OCI-M2 (cell line): ENCODE results near the gene PPP1R2.

ENCODE experiments used
- DNase-seq: peaks from one replicate; lab custom pipeline; 2025; ENCODE audit not compliant: unreplicated experiment; lab: John Stamatoyannopoulos, UW

Gene PPP1R2

DNA sequence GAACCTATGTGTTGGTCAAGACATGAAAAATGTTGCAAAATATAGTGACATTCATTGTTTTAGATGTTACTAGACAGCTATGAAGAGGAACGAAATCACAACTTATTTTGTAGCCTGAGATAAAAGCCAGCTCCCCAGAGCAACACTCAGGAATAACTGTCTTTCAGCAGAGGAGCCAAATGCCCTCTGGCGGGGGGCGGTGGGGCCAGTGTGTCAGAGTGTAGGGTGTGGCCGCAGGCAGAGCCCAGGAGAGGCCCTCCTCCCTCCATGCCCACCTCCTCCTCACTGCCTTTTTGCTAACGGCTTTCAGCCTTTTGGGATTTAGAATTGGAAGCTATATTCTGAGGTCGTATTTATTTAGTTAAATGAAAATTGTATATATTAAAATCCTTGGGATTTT, 23.7 kb upstream of the PPP1R2 start:
- no peak for DNase-seq

DNA sequence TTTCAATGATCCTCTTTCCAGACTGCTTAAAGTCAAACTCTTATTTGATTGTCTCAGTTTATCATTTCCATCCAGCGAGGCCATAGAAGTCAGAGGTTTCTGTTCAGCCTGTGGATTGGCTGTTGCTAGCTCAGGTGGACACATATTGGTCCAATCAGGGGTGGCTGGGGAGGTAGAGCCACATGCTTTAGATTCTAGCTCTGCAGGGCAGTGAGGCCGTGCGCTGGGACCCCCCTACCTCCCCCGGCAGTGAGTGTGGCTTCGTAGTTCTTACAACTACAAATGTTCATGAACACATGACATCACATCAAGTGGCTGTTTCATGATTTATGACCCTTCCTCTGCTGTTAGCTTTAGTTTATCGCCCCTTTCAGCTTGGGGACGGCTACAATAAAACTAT, 22.6 kb upstream of the PPP1R2 start:
- no peak for DNase-seq

DNA sequence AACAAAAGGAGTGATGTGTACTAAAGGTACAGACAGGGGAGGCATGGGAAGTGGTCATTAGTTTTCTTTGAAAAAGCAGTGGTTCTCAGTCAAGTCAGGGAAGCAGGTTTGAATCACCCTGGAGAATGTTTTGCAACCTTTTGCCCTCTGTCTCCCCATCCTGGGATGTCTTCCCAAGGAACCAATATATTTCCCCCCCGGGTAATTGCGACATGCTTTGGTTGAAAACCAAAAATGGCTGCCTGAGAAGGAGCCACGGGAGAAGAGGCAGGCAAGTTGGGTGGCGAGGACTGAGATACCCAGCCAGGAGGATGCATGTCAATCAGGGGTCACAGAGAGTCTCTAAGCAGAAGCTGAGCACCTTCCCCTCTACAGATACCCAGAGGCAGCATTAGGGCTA, 20.2 kb upstream of the PPP1R2 start:
- no peak for DNase-seq

DNA sequence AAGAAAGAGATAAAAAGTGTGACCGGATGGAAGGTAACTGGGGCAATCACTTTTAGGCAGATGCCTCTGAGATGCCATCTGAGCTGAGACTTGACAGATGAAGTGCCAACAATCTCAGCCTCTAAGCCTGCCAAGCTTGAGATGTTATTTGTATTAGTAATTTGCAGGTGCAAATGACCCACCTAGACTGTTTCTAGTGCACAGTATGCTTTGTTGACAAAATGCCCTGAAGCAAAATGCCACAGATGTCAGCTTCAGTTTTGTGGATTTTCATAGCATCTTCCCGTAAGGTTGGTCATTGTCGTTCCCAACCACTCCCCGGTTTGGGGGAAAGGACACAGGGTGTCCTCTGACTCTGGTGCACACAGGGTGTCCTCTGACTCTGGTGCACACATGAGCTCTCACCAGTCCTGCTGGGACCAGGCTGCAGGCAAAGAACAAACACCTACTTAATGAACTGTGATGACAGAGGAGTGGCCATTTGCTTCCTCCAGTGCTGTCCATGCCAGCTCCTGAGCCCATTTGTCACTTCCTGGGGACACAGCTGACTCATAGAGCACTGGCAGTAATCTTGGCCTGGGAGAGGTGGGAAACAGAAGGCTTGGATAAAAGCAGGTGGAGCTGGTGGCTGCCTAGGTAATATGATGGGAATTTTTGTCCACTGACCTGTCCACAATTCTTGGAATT, 16.7 kb upstream of the PPP1R2 start:
- DNase-seq = no peak

DNA sequence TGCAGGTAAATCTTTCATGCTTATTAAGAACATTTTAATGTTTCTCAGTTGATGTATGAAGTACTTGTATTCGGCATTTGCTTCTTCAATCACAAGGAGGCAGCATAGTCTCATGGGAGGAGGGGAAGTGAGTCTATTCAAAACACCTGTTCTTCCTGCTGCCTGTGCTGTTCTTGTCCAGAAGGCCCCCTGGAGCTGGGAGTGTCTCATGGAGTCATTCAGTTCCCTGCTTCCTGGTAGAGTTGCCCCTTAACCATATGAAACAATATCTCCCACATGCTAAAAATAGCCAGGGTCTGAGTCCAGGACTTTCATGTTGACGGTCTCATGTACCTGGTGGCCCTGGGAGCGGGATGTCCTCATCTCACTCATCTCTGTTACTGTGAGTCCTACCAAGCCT, 15.5 kb upstream of the PPP1R2 start:
- no peak for DNase-seq

DNA sequence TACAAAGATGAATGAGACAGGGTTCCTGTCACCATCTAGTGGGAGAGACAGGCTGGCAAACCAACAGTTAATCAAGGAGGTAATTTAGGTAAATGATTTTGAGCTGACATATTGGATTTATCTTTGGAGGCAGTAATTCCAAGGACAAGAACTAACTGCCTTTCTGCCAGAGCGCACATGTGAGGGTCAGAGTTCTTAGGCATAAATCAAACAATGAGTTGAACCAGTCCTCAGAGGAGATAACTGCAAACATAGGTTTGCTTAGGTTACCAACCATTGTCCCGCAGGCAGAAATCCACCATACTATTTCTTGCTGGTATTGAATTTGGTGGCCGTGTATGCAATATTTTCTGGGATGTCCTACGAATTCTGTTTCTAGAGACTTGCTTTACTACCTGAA, 14.2 kb upstream of the PPP1R2 start:
- no peak for DNase-seq

DNA sequence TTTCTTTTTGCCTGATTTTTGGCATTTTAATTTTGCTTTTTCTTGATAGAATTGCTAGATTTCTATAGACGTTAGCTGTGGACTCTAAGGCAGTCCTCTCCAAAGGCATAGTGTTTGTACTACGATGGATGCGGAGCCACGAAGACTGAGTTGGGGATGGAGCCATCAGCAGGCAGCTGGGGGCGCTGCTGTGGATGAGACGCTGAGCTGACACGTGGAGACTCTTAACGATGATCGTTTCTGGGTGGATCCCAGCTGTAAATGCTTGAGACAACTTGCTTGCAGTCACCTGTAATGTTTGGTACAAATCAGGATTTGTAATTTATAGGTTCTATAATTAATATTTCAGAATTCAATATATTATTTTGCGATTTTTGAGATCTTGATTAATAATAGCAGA, 13.3 kb upstream of the PPP1R2 start:
- DNase-seq = no peak

DNA sequence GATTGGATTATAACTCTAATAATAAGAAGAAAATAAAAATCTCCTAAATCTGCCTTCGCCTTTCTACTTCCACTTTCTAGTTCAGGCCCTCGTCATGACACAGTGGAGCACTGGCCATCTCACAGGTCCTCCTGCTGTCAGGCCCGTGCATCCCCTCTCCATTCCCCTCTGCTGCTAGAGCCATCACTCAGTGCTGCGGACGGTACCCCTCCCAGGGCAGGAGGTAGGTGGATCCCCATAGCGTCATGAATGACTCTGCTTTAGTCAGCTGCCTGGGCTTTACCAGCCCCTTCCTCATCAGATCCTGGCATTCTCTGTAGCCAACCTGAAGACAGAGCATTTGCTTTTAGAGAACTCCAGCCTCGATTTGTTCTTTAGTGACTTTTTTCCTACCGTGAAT, 12.0 kb upstream of the PPP1R2 start:
- DNase-seq = no peak

DNA sequence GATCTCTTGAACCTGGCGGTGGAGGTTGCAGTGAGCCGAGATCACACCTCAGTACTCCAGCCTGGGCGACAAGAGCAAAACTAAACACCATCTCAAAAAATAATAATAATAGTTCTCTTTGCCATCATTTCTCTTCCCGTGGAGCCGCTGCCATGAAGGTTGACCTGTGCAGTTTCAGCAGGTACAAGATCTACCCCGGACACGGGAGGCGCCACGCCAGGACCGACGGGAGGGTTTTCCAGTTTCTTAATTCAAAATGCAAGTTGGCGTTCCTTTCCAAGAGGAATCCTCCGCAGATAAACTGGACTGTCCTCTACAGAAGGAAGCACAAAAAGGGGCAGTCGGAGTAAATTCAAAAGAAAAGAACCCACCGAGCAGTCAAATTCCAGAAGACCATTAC, 11.3 kb upstream of the PPP1R2 start:
- no peak for DNase-seq

DNA sequence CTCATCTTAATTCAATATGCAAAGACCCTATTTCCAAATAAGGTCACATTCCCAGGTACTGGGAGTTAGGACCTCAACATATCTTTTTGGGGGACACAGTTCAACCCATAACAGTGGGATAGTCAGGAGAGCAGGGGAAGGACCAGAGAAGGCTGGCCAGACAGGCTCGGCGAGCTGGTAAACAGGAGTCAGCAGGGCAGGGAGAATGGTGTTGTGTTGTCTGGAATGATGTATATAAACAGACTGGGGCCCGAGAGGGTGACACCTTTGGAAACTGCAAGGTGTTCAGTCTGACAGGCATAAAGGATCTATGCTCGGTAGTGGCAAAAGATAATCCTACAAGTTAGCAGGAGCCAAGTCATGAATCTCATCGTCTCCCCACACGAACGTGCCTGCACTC, 10.1 kb upstream of the PPP1R2 start:
- no peak for DNase-seq

DNA sequence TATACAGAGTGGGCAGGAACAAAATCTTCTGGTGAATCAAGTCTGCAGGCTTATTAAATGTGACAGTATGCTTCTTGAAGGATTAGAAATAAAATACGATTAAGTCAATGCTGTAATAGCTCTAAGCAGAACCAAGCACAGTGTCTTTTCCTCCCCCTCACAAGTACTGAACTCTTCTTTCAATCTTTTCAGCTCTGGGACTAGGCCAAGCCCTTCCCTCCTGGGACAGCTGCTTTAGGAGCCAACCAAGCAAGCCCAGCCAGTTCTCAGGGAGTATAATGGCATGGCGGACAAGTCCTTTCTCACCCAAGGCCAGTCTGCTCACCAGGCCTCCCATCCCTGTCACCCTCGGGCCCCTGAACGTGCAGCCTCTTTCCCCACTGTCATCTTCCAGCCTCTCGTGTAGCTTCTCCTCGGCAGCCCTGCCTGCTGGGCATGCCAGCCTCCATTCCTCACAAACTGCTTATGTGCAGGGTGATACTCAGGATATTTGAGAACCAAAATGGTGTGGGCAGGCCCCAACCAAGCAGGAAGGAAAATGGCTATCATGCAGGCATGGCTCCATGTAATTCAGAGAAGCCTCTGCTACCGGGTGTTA, 8.4 kb upstream of the PPP1R2 start:
- no peak for DNase-seq

DNA sequence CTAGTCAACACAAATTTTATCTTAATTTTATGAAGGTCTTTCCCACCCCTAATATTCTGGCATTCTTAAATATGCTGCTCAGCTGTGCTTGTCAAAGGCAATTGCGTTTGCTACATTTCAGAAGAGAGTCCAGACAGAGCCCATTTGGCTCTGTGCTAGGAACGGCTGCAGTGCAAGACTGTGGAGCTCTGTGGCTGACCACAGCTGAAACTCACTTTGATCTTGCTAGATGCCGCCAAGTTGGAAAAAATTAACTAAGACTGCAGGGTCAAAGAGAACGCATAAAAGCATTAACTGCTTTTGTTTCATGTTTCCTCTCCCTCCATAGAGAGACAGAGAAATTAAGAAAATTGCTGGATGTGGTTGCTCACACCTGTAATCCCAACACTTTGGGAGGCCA, 7.6 kb upstream of the PPP1R2 start:
- no peak for DNase-seq

DNA sequence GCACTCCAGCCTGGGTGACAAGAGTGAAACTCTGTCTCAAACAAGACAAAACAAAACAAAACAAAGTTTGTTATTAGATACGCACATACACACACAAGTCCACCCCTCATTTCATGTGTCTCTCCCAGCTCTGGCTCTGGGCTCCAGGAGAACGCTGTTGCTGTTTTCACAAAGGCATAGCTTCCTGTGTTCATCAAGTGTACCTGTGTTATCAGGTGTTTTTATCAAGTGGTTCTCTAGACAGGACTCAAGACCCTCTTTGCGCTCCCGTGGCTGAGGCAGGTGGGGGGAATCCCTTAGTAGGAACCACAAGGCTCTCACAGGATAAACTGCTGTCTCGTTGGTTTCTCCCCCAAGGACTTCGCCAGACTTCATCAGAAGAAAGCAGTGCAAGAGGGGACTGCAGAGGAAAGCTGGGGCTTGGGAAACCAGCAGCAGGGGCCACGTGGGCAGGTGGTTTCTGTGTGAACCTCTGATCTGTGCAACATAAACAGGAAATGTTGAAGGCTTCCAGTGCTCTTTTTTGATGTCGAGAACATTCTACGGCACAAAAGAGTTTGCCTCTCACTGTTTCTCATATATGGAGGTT, 6.9 kb upstream of the PPP1R2 start:
- no peak for DNase-seq

DNA sequence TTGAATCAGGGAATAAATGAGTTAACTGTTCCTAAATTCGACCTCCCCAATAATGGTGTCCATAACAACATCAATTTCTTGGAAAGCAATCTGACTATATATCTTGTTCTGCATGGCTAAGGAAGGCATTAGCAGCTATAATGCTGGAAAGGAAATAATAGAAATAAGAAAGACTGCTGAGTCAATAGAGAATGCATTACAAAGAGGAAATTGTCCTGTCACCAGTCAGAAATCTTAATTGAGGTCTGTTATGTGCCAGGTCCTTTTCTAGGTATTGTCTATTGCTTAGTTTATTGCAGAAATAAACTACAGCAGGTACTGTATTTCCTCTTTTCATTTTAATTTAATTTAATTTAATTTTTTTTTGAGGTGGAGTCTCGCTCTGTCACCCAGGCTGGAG, 5.9 kb upstream of the PPP1R2 start:
- no peak for DNase-seq

DNA sequence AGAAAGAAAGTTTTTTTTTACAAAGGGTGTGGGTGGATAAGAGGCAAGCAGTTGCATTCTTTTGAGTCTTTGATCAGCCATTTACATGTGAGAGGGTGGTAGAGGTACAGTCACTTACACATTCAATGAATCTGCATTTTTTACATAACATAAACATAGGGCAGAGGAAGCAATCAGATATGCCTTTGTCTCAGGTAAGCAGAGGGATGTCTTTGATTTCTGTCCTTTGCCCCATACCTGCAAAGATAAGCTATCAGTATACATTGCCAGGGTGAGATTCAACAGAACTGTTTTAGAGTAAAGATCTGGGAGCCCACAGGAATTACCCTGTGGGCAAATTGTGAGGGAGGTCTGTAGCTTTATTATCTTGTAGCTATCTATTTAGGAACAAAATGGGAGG, 5.4 kb upstream of the PPP1R2 start:
- DNase-seq = no peak

DNA sequence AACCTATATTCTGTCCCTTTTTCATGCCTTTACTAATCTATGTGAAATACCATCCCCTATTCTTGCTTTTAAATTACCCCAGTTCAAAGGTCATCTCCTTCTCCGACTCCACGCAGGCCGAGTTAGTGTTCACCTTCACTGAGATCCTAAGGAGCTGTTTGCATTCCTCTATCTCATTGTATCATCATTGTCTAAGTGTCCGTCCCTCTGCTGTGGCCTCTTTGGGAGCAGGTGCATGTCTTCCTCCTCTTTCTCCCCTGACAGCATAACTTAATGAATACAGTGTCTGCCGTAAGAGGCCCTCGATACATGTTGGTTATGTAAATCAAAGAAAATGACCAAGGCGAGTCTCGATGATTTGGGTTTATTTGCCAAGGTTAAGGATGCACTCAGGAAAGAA, 4.9 kb upstream of the PPP1R2 start:
- no peak for DNase-seq

DNA sequence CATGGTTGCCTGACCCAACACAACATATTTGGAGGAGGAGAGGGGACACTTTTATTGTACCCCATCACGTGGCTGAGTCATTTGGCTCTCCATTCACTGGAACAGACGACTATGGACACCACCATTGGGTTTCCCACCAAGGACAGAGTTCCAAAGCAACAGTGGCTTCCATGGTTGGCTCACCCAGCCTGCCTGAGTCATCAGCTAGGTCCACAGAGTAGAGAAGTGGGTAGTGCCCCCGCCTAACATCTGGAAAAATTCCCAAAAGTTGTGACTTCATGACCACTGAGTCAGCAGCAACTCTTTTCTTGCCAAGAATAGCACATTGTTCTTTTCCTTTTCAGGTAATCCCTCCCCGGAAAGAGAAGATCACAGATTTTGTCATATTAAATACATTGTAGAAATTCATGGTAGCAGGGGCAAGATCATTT, 3.0 kb upstream of the PPP1R2 start:
- DNase-seq = no peak

DNA sequence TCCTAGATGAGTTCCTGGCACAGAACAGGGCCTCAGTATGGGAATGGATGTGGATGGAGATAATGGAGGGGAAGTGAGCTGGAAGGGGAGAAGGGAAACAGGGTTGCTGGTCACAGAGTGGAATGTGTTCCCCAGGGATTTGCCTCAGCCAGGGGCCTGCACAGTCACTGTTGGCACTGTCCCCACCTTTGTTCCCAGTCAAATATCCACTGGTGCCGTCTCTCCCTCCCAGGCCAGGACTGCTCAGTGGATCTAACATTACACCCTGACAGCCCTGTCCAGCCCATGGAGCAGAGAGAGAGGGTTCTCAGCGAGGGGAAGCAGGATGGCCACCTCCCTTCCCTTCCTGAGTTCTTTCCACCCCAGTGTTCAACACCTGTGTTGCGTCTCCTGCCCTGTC, 1.5 kb upstream of the PPP1R2 start:
- no peak for DNase-seq

DNA sequence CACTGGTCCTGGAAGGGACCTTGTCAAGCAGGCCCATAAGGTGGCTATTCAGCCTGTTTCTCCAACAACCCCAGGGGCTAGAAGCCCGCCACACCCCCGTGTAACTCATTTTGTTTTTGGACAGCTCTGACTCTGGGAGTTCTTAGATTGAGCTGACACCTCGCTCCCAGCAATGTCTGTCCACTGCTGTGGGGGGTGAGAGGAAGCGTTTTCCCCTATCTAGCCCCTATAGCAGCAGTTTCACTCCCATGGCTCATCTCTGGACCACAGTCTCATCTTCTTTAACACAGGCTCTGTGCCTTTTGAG, 1.1 kb upstream of the PPP1R2 start:
- no peak for DNase-seq

DNA sequence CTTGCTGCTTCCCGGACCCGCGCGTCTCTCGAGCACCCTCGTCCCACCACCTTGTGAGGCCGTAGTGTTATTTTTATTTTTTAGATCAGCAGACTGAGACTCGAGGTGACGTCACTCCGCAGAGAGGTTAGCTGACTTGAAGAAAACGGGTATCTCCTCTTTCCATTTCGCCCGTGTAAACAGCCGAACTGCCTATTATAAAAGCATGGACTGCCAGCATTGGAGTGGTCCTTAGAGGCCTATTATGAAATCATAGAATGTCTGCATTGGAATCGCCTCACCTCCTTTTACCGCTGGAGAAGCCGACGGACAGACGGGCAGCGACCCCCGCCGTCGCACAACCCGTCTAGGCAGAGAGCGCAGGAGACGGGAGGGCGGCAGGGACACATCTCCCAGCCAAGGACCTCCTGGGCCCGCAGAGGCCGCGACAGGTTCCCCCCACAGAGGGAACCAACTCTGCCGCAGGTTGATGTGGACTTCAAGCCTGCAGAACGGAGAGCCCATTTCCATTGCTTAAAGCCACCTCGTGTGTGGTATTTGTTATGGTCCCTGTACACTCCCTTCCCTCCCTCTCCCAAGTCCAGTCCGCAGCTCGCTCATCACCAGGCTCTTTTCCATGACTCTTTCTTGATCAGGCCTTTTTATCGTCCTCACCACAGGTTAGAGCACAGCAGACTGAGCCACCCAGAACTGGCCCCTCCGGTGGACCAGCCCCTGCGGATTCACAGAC, 540 bp upstream of the PPP1R2 start:
- no peak for DNase-seq

DNA sequence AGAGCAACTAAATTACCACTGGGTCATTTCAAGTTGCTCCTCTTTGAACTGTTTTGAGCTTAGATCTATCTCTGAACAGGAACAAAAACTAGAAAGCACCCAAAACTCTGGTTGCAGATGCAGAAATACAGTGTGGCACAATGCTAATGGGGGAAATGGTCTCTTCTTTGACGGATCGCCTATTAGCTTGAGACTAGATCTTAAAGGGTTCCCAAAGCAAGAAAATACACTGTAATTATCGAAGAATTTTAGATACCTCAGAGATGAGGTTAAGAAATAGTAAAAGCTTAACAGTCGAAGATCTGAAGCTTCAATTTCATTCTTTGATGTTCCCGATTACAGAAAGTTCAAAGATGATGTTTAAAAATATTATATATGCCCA, 818 bp downstream of the PPP1R2 start:
- DNase-seq = no peak

DNA sequence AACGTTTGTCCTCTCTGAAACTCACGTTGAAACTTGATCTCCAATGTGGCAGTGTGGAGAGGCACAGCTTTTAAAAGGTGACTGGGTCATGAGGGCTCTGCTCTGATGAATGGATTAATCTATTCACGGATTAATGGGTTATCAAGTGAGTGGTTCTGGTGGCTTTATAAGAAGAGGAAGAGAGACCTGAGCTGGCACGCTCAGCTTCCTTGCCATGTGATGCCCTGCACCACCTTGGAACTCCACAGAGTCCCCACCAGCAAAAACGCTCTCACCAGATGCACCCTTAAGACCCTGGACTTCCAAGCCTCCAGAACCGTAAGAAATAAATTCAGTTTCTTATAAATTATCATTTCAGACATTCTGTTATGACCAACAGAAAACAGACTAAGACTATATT, 2.6 kb downstream of the PPP1R2 start:
- DNase-seq = no peak
